ENCODE measurements around the gene EIF2AK3.
"Not testable (repeated sequence)": the region's sequence is repeated elsewhere in the genome, so short reads cannot be mapped to it uniquely, and the experiment has no call there.

The EIF2AK3 gene

GRCh38 chr2:88627055-88627855 is at the start of gene EIF2AK3:
Gene EIF2AK3, minus strand, starts transcription at chr2:88627464. Its CDS starts 190 bp downstream, at chr2:88627274.
- peak; percentile 100 for DNase-seq (ENCODE audit: low read depth in 2 of 2)

GRCh38 chr2:88673363-88673762 is 46.1 kb upstream of the EIF2AK3 start:
- no peak for DNase-seq (ENCODE audit: low read depth in 2 of 2)

- DNase-seq (ENCODE audit: low read depth in 2 of 2): peak in 1 of 2 experiments; percentile 14
Observed at GRCh38 chr2:88671786-88672427, 44.6 kb upstream of the EIF2AK3 start.

- DNase-seq (ENCODE audit: low read depth in 2 of 2): no peak
Observed at GRCh38 chr2:88669482-88670214, 42.4 kb upstream of the EIF2AK3 start.

GRCh38 chr2:88668862-88669261 is 41.6 kb upstream of the EIF2AK3 start:
- DNase-seq (ENCODE audit: low read depth in 2 of 2): no peak

GRCh38 chr2:88667219-88667618 is 40.0 kb upstream of the EIF2AK3 start:
- no peak for DNase-seq (ENCODE audit: low read depth in 2 of 2)

GRCh38 chr2:88666576-88666975 is 39.3 kb upstream of the EIF2AK3 start:
- no peak for DNase-seq (ENCODE audit: low read depth in 2 of 2)

- DNase-seq (ENCODE audit: low read depth in 2 of 2): no peak
Observed at GRCh38 chr2:88660622-88661021, 33.4 kb upstream of the EIF2AK3 start.

- no peak for DNase-seq (ENCODE audit: low read depth in 2 of 2)
Observed at GRCh38 chr2:88659538-88659915, 32.3 kb upstream of the EIF2AK3 start.

- DNase-seq (ENCODE audit: low read depth in 2 of 2): no peak
Observed at GRCh38 chr2:88658881-88659537, 31.7 kb upstream of the EIF2AK3 start.

- peak in 1 of 2 experiments; percentile 21 for DNase-seq (ENCODE audit: low read depth in 2 of 2)
Observed at GRCh38 chr2:88658326-88658725, 31.1 kb upstream of the EIF2AK3 start.

GRCh38 chr2:88657131-88657530 is 29.9 kb upstream of the EIF2AK3 start:
- no peak for DNase-seq (ENCODE audit: low read depth in 2 of 2)

GRCh38 chr2:88656690-88657089 is 29.4 kb upstream of the EIF2AK3 start:
- no peak for DNase-seq (ENCODE audit: low read depth in 2 of 2)

GRCh38 chr2:88654714-88655113 is 27.4 kb upstream of the EIF2AK3 start:
- peak; percentile 35 to 38 for DNase-seq (ENCODE audit: low read depth in 2 of 2)

- no peak for DNase-seq (ENCODE audit: low read depth in 2 of 2)
Observed at GRCh38 chr2:88651646-88652045, 24.4 kb upstream of the EIF2AK3 start.

- not testable (repeated sequence) for DNase-seq (ENCODE audit: low read depth in 2 of 2)
Observed at GRCh38 chr2:88645291-88645882, 18.1 kb upstream of the EIF2AK3 start.

- DNase-seq (ENCODE audit: low read depth in 2 of 2): no peak
Observed at GRCh38 chr2:88642278-88642677, 15.0 kb upstream of the EIF2AK3 start.

- DNase-seq (ENCODE audit: low read depth in 2 of 2): no peak
Observed at GRCh38 chr2:88641330-88641729, 14.1 kb upstream of the EIF2AK3 start.

GRCh38 chr2:88639865-88640264 is 12.6 kb upstream of the EIF2AK3 start:
- DNase-seq (ENCODE audit: low read depth in 2 of 2): no peak

GRCh38 chr2:88638743-88639142 is 11.5 kb upstream of the EIF2AK3 start:
- DNase-seq (ENCODE audit: low read depth in 2 of 2): peak in 1 of 2 experiments; percentile 20

GRCh38 chr2:88638123-88638650 is 10.9 kb upstream of the EIF2AK3 start:
- no peak for DNase-seq (ENCODE audit: low read depth in 2 of 2)

All from fibroblast of skin of left biceps (primary cell).